PFSK-1 (cell line): ENCODE measurements around the gene KIAA1328.

Experiments used
- POLR2AphosphoS5 ChIP-seq: IDR thresholded peaks from 2 replicates; pipeline ENCODE4 v1.6.1; 2012; ENCODE audit warnings: low read depth, mild to moderate bottlenecking, control low read depth, low read length, moderate library complexity
- SIN3A ChIP-seq: IDR thresholded peaks from 2 replicates; pipeline ENCODE4 v1.6.1; 2012; ENCODE audit warnings: mild to moderate bottlenecking, low read length, moderate library complexity, borderline replicate concordance; ENCODE audit not compliant: insufficient read depth
- TAF1 ChIP-seq: IDR thresholded peaks from 2 replicates; pipeline ENCODE4 v1.6.1; 2012; ENCODE audit warnings: low read length, control low read depth, borderline replicate concordance; ENCODE audit not compliant: insufficient read depth
- TF ChIP-seq, protein P1 (sequence below), 2 experiments: IDR thresholded peaks; 2 replicates each; pipeline versions ENCODE4 v1.6.1 to v1.8.0; 2011 to 2012; ENCODE audit warnings: low read depth in 2 of 2, low read length in 2 of 2, control low read depth in 1 of 2, inconsistent platforms in 1 of 2, mild to moderate bottlenecking in 1 of 2, moderate library complexity in 1 of 2; ENCODE audit not compliant: insufficient read depth in 1 of 2

DNA sequence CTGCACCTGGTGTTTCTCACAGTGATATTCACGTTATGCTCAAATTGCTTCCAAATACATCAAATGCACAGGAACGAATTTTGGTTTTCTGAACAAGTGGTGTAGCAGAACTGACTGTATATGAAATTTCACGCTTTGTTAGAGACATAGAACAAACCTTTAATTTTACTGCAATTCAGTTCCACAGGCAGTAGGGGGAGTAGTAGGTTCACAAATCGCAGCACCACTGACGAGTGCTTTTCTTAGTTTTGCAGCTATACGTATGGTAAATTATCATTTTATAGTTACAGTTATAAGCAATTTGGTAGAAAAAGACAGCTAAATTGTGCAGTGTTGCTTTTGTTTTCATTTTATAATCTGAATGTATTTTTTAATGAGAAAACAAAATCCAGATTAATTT, 113.3 kb downstream of the KIAA1328 start:
- TF ChIP-seq, protein P1, sequence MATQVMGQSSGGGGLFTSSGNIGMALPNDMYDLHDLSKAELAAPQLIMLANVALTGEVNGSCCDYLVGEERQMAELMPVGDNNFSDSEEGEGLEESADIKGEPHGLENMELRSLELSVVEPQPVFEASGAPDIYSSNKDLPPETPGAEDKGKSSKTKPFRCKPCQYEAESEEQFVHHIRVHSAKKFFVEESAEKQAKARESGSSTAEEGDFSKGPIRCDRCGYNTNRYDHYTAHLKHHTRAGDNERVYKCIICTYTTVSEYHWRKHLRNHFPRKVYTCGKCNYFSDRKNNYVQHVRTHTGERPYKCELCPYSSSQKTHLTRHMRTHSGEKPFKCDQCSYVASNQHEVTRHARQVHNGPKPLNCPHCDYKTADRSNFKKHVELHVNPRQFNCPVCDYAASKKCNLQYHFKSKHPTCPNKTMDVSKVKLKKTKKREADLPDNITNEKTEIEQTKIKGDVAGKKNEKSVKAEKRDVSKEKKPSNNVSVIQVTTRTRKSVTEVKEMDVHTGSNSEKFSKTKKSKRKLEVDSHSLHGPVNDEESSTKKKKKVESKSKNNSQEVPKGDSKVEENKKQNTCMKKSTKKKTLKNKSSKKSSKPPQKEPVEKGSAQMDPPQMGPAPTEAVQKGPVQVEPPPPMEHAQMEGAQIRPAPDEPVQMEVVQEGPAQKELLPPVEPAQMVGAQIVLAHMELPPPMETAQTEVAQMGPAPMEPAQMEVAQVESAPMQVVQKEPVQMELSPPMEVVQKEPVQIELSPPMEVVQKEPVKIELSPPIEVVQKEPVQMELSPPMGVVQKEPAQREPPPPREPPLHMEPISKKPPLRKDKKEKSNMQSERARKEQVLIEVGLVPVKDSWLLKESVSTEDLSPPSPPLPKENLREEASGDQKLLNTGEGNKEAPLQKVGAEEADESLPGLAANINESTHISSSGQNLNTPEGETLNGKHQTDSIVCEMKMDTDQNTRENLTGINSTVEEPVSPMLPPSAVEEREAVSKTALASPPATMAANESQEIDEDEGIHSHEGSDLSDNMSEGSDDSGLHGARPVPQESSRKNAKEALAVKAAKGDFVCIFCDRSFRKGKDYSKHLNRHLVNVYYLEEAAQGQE (IDR thresholded peaks at IDR 0.05; ENCODE audit: insufficient read depth in 1 of 2, low read depth in 2 of 2, low read length in 2 of 2) = no peak
- no peak for TF ChIP-seq POLR2AphosphoS5
- TF ChIP-seq SIN3A = no peak
- TF ChIP-seq TAF1 = no peak
